ENCODE data around the gene CDKL5.

- TF ChIP-seq, protein P1, sequence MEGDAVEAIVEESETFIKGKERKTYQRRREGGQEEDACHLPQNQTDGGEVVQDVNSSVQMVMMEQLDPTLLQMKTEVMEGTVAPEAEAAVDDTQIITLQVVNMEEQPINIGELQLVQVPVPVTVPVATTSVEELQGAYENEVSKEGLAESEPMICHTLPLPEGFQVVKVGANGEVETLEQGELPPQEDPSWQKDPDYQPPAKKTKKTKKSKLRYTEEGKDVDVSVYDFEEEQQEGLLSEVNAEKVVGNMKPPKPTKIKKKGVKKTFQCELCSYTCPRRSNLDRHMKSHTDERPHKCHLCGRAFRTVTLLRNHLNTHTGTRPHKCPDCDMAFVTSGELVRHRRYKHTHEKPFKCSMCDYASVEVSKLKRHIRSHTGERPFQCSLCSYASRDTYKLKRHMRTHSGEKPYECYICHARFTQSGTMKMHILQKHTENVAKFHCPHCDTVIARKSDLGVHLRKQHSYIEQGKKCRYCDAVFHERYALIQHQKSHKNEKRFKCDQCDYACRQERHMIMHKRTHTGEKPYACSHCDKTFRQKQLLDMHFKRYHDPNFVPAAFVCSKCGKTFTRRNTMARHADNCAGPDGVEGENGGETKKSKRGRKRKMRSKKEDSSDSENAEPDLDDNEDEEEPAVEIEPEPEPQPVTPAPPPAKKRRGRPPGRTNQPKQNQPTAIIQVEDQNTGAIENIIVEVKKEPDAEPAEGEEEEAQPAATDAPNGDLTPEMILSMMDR (IDR thresholded peaks at IDR 0.05; ENCODE audit: insufficient read depth, low read depth, low read length) = no peak
- TF ChIP-seq EZH2 (IDR thresholded peaks at IDR 0.05; ENCODE audit: insufficient read depth, low read length) = no peak
These were observed 149.2 kb downstream of the CDKL5 start for GRCh38 chrX:18574591-18574990.
